GM19328 (cell line): ENCODE results near the gene GOLGA6C.
"Not testable (repeated sequence)": the region's sequence is repeated elsewhere in the genome, so short reads cannot be mapped to it uniquely, and the experiment has no call there.

Experiments used
- ATAC-seq: cut with Tn5 transposase; IDR thresholded peaks from one replicate; pipeline ENCODE4 v1.9.1; 2021; ENCODE audit warnings: mild to moderate bottlenecking, moderate library complexity; ENCODE audit not compliant: unreplicated experiment

Gene GOLGA6C

GRCh38 chr15:75248991-75249390 lies 9.1 kb upstream of the GOLGA6C start:
- ATAC-seq, result not testable (repeated sequence)

GRCh38 chr15:75249726-75250125 lies 8.4 kb upstream of the GOLGA6C start:
- no peak for ATAC-seq

GRCh38 chr15:75251343-75251742 lies 6.8 kb upstream of the GOLGA6C start:
- not testable (repeated sequence) for ATAC-seq

- ATAC-seq, result not testable (repeated sequence)
These were observed 5.8 kb upstream of the GOLGA6C start for GRCh38 chr15:75252285-75252684.

- not testable (repeated sequence) for ATAC-seq
These were observed 648 bp downstream of the GOLGA6C start for GRCh38 chr15:75258620-75259343.

- ATAC-seq, result not testable (repeated sequence)
These were observed 1.7 kb downstream of the GOLGA6C start for GRCh38 chr15:75259873-75260272.

GRCh38 chr15:75273751-75274359 lies 15.7 kb downstream of the GOLGA6C start:
- ATAC-seq, result not testable (repeated sequence)

GRCh38 chr15:75274509-75275107 lies 16.5 kb downstream of the GOLGA6C start:
- ATAC-seq, result not testable (repeated sequence)

- not testable (repeated sequence) for ATAC-seq
These were observed 17.5 kb downstream of the GOLGA6C start for GRCh38 chr15:75275617-75276016.

GRCh38 chr15:75278497-75278896 lies 20.4 kb downstream of the GOLGA6C start:
- ATAC-seq, result not testable (repeated sequence)

- ATAC-seq, result not testable (repeated sequence)
These were observed 24.4 kb downstream of the GOLGA6C start, which contains the start of gene GOLGA6D for GRCh38 chr15:75282572-75282971. TSS of gene GOLGA6D (plus strand) at chr15:75282835. CDS start at chr15:75282876, 41 bp downstream.

- not testable (repeated sequence) for ATAC-seq
These were observed 26.0 kb downstream of the GOLGA6C start for GRCh38 chr15:75284152-75284551.

- ATAC-seq, result not testable (repeated sequence)
These were observed 35.5 kb downstream of the GOLGA6C start for GRCh38 chr15:75293660-75294059.

- peak; percentile 51 for ATAC-seq
These were observed 40.6 kb downstream of the GOLGA6C start for GRCh38 chr15:75298541-75299310.

GRCh38 chr15:75299311-75299688 lies 41.2 kb downstream of the GOLGA6C start:
- ATAC-seq, result peak; percentile 58

GRCh38 chr15:75300026-75300425 lies 41.9 kb downstream of the GOLGA6C start:
- not testable (repeated sequence) for ATAC-seq

- ATAC-seq, result no peak
These were observed 44.2 kb downstream of the GOLGA6C start for GRCh38 chr15:75302318-75302717.

GRCh38 chr15:75302753-75303152 lies 44.6 kb downstream of the GOLGA6C start:
- not testable (repeated sequence) for ATAC-seq

- ATAC-seq, result no peak
These were observed 48.1 kb downstream of the GOLGA6C start for GRCh38 chr15:75306188-75306587.

- no peak for ATAC-seq
These were observed 49.8 kb downstream of the GOLGA6C start for GRCh38 chr15:75307778-75308390.

GRCh38 chr15:75309711-75310110 lies 51.6 kb downstream of the GOLGA6C start:
- no peak for ATAC-seq
